Neural cell (in vitro differentiated cells): ENCODE measurements around the gene FRG2B.
"Not testable (repeated sequence)": the region's sequence is repeated elsewhere in the genome, so short reads cannot be mapped to it uniquely, and the experiment has no call there.

Experiments
- EP300 ChIP-seq: fragments of 450-650 bp; conservative IDR thresholded peaks from 2 replicates; pipeline ENCODE4 v1.6.1; 2014; ENCODE audit warnings: antibody characterized with exemption, mild to moderate bottlenecking, moderate library complexity; ENCODE audit not compliant: poor library complexity, severe bottlenecking
- EZH2 ChIP-seq: fragments of 200-600, 300-800 bp; shearing (Covaris generic), sonication (generic); IDR thresholded peaks from 2 replicates; pipeline ENCODE4 v1.6.1; 2014; ENCODE audit warnings: antibody characterized with exemption, low read length, borderline replicate concordance, mild to moderate bottlenecking; ENCODE audit not compliant: insufficient read depth, poor library complexity, severe bottlenecking
- MXI1 ChIP-seq: fragments of 450-650 bp; conservative IDR thresholded peaks from 2 replicates; pipeline ENCODE4 v1.6.1; 2014; ENCODE audit warnings: antibody characterized with exemption, mild to moderate bottlenecking; ENCODE audit not compliant: poor library complexity, severe bottlenecking
- POLR2AphosphoS5 ChIP-seq: IDR thresholded peaks from 2 replicates; pipeline ENCODE4 v1.6.1; 2012
- RAD21 ChIP-seq: fragments of 450-650 bp; conservative IDR thresholded peaks from 2 replicates; pipeline ENCODE4 v1.6.1; 2014; ENCODE audit warnings: antibody characterized with exemption, mild to moderate bottlenecking, moderate library complexity
- SMC3 ChIP-seq: fragments of 450-650 bp; conservative IDR thresholded peaks from 2 replicates; pipeline ENCODE4 v1.6.1; 2014; ENCODE audit warnings: antibody characterized with exemption, mild to moderate bottlenecking, moderate library complexity; ENCODE audit not compliant: poor library complexity
- TAF1 ChIP-seq: IDR thresholded peaks from 2 replicates; pipeline ENCODE4 v1.6.1; 2012; ENCODE audit warnings: low read depth
- TF ChIP-seq, protein P1 (sequence below): fragments of 450-650 bp; IDR thresholded peaks from 2 replicates; pipeline ENCODE4 v1.5.1; 2014; ENCODE audit warnings: antibody characterized with exemption, mild to moderate bottlenecking, moderate library complexity; ENCODE audit not compliant: poor library complexity, severe bottlenecking
- TF ChIP-seq, protein P2 (sequence below): IDR thresholded peaks from 2 replicates; pipeline ENCODE4 v1.6.1; 2012; ENCODE audit warnings: borderline replicate concordance

DNA sequence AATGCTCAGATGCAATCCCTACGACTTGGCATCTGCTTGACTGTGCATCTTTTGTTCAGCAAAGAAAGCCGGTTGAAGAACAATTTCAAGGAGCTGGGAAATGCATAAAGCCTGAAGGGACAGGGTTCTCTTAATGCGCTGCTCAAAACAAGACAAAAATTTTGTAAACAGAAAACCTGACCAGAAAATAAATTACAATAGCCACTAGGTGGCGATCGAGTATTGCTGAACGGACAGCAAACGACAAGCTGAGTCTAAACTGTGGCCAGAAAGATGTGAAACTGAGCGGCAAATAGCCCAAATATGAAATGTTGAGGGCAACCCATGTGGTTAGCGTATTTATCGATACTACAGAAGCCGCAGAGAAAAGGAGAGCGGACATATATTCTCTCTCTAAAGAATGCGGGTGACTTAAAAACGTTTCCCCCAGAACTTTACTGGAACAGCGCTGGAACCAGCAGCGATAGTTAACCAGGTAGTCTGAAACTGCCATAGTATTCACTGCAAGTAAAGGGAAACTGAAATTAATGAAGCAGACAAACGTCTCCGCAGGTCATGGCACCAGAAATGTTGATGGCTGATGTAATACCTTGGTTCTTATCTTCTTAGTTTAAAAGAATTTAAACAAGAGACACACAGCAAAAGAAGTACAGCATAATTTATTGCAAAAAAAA, 20.6 kb upstream of the FRG2B start:
- TF ChIP-seq, protein P1, sequence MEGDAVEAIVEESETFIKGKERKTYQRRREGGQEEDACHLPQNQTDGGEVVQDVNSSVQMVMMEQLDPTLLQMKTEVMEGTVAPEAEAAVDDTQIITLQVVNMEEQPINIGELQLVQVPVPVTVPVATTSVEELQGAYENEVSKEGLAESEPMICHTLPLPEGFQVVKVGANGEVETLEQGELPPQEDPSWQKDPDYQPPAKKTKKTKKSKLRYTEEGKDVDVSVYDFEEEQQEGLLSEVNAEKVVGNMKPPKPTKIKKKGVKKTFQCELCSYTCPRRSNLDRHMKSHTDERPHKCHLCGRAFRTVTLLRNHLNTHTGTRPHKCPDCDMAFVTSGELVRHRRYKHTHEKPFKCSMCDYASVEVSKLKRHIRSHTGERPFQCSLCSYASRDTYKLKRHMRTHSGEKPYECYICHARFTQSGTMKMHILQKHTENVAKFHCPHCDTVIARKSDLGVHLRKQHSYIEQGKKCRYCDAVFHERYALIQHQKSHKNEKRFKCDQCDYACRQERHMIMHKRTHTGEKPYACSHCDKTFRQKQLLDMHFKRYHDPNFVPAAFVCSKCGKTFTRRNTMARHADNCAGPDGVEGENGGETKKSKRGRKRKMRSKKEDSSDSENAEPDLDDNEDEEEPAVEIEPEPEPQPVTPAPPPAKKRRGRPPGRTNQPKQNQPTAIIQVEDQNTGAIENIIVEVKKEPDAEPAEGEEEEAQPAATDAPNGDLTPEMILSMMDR: not testable (repeated sequence)
- TF ChIP-seq, protein P2, sequence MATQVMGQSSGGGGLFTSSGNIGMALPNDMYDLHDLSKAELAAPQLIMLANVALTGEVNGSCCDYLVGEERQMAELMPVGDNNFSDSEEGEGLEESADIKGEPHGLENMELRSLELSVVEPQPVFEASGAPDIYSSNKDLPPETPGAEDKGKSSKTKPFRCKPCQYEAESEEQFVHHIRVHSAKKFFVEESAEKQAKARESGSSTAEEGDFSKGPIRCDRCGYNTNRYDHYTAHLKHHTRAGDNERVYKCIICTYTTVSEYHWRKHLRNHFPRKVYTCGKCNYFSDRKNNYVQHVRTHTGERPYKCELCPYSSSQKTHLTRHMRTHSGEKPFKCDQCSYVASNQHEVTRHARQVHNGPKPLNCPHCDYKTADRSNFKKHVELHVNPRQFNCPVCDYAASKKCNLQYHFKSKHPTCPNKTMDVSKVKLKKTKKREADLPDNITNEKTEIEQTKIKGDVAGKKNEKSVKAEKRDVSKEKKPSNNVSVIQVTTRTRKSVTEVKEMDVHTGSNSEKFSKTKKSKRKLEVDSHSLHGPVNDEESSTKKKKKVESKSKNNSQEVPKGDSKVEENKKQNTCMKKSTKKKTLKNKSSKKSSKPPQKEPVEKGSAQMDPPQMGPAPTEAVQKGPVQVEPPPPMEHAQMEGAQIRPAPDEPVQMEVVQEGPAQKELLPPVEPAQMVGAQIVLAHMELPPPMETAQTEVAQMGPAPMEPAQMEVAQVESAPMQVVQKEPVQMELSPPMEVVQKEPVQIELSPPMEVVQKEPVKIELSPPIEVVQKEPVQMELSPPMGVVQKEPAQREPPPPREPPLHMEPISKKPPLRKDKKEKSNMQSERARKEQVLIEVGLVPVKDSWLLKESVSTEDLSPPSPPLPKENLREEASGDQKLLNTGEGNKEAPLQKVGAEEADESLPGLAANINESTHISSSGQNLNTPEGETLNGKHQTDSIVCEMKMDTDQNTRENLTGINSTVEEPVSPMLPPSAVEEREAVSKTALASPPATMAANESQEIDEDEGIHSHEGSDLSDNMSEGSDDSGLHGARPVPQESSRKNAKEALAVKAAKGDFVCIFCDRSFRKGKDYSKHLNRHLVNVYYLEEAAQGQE: not testable (repeated sequence)
- TF ChIP-seq MXI1, EZH2, SMC3, POLR2AphosphoS5, EP300, TAF1, RAD21: not testable (repeated sequence)
